Heart right ventricle (tissue), 16 donors: ENCODE data around the gene LPCAT1. TPM values are rescaled to one million over a fixed set of nuclear protein-coding genes. Genes with fewer than 3 reads are reported as not detected.
"Not testable (repeated sequence)": the region's sequence is repeated elsewhere in the genome, so short reads cannot be mapped to it uniquely, and the experiment has no call there.

Experiments
- ATAC-seq, 8 donors: fragments of 200-7000 bp; cut with Tn5 transposase; one replicate each; pipeline ENCODE4 v1.9.1; 2020; ENCODE audit warnings: mild to moderate bottlenecking in 8 of 8, moderate library complexity in 8 of 8, moderate number of reproducible peaks in 1 of 8
- DNase-seq, 2 donors: peaks; one replicate each; pipeline ENCODE4 v3.0.0-alpha.2; 2020
- H3K27ac ChIP-seq, 10 donors: fragments of 200-600 bp; sonication (generic) in 2 of 10; one replicate each; pipeline versions ENCODE4 v1.5.0 to v1.8.0; 2020 to 2022; ENCODE audit warnings: mild to moderate bottlenecking in 3 of 10
- H3K27me3 ChIP-seq, 7 donors: fragments of 200-600 bp; one replicate each; pipeline ENCODE4 v1.8.0; 2021 to 2022; ENCODE audit warnings: mild to moderate bottlenecking in 2 of 7
- H3K36me3 ChIP-seq, 9 donors: fragments of 200-600 bp; sonication (generic) in 1 of 9; one replicate each; pipeline versions ENCODE4 v1.5.0 to v1.8.0; 2020 to 2022; ENCODE audit warnings: mild to moderate bottlenecking in 2 of 9
- H3K4me1 ChIP-seq, 9 donors: fragments of 200-600 bp; sonication (generic) in 1 of 9; one replicate each; pipeline versions ENCODE4 v1.5.0 to v1.8.0; 2020 to 2022; ENCODE audit warnings: mild to moderate bottlenecking in 4 of 9
- H3K4me3 ChIP-seq, 10 donors: fragments of 200-600 bp; sonication (generic) in 2 of 10; one replicate each; pipeline versions ENCODE4 v1.5.0 to v1.8.0; 2020 to 2022; ENCODE audit warnings: mild to moderate bottlenecking in 7 of 10, moderate library complexity in 2 of 10
- H3K9me3 ChIP-seq, 11 donors: fragments of 200-600 bp in 10 of 11; sonication (generic) in 2 of 11; one replicate each; pipeline versions ENCODE4 v1.5.0 to v1.8.0; 2013 to 2022; ENCODE audit warnings: mild to moderate bottlenecking in 2 of 11, control low read depth in 1 of 11, moderate library complexity in 1 of 11
- CTCF ChIP-seq, 9 donors: fragments of 200-600 bp; sonication (generic) in 2 of 9; IDR thresholded peaks; one replicate each; pipeline versions ENCODE4 v1.5.0 to v1.8.0; 2021 to 2022; ENCODE audit warnings: antibody characterized with exemption in 9 of 9, mild to moderate bottlenecking in 5 of 9, moderate library complexity in 1 of 9
- WGBS, 2 donors: extraction: QIAGEN DNeasy Blood & Tissue Kit; methylation state at CpG; one replicate each; pipeline ENCODE4 v1.1.7; 2013; ENCODE audit warnings: inconsistent platforms in 1 of 2; 5-methylcytosine and 5-hydroxymethylcytosine counted together
- intact Hi-C, 10 donors: fragments of 100-400 bp; cut with DNase I; formaldehyde crosslinking; loops; one replicate each; pipeline versions ENCODE4 v1.11.1 to v1.14.2; 2022
- long read RNA-seq, 3 donors: library from polyadenylated mRNA; unstranded; transcript quantifications; one replicate each; pipeline ENCODE4 v2.0.0, GENCODE V29; 2020 to 2021
- polyA plus RNA-seq, 2 donors: library from polyadenylated mRNA; stranded (reverse); fragments of 200-250 nt; gene quantifications; one replicate each; pipeline ENCODE4 v1.2.3, GENCODE V29; 2013
- total RNA-seq, 10 donors: library from RNA; stranded (reverse); fragmentation: NEBNext Ultra II Directional in 3 of 10; extraction: Animal tissue kit (Norgen Biotek cat#: 25700) in 3 of 10; gene quantifications; one replicate each; pipeline versions ENCODE4 v1.2.1 to v1.2.4, GENCODE V29; 2021 to 2023
- donor health status: Arrhythmogenic right ventricular cardiomyopathy.
- donor health status: ischemic (EF 13 %, LVEDD 7.1; RV severe dilation, severe dysfunction).
- donor health status: healthy with polysubstance abuse.
- donor health status: DM: no; HTN: yes; CAD: no.
- donor health status: DM: no; HTN: no; CAD: no.
- donor health status: ischemic (EF 25% LVEDD 6.9; RV normal size, moderate dysfunction).
- donor health status: ischemic (EF 25% LVEDD 5.7; RV mildly dilated, moderate dysfunction).
- donor health status: healthy.
- donor health status: DM: yes; HTN: yes; CAD: no.
- donor health status: Ischemic cardiomyopathy.
- donor health status: ischemic (EF 35%, LVEDD 5.7; RV mildly dilated, moderate dysfunction).
- donor health status: nonischemic (EF 11% LVEDD 7.7; RV severe dilation, severe dysfunction).
- donor health status: DM: yes; HTN: yes; CAD: no.
- donor health status: PGD.
- donor health status: ischemic (EF 29% LVEDD 5.4; RV normal size, mild dysfunction).
- donor health status: nonischemic (EF 23%, LVEDD 6.1; RV moderate dilation, normal function).

The LPCAT1 gene
- total RNA-seq (10 to 100 TPM in 3 of 10 donors, 1 to 10 TPM in 7; 5.6 to 25.5 (median 8.9) TPM), polyA plus RNA-seq (10 to 100 TPM; 14.8 to 23.8 TPM)
- long read RNA-seq, donor 1, transcript LPCAT1-201 (14 exons, 3,966 nt) = major isoform, 27 of 40 reads
- long read RNA-seq, donor 1, partial matches to known transcripts = 5 of 40 reads
- long read RNA-seq, donor 1, other reads (novel, unspliced or antisense) = 8 of 40 reads
- long read RNA-seq, donor 2, transcript LPCAT1-201 (14 exons, 3,966 nt) = major isoform, 21 of 27 reads
- long read RNA-seq, donor 2, partial matches to known transcripts = 6 of 27 reads
- long read RNA-seq, donor 2, other reads (novel, unspliced or antisense) = 0 of 27 reads
- long read RNA-seq, donor 3, partial matches to known transcripts = 18 of 19 reads
- long read RNA-seq, donor 3, other reads (novel, unspliced or antisense) = 1 of 19 reads

GRCh38 chr5:1523793-1524480 is at the start of gene LPCAT1:
LPCAT1 (minus strand) TSS chr5:1523960; CDS start chr5:1523844, 116 bp downstream.
- peaks cover 4 to 29% (median 18%) of the 10 kb centered on the region in 9 donors for H3K4me1 ChIP-seq
- peak; percentile 80 to 88 for DNase-seq
- intact Hi-C loops = no loop called here
- H3K27me3 ChIP-seq = no peaks in the 10 kb centered on the region
- peak; percentile 91 to 95 (median 94) for ATAC-seq
- H3K36me3 ChIP-seq = peaks cover 0 to 29% (median 0%) of the 10 kb centered on the region in 9 donors
- H3K4me3 ChIP-seq = peak within 1 kb of the TSS; percentile 47 to 88 (median 74)
- 2 to 3% methylated on average over 59 to 84 of the region's 85 CpGs for WGBS, 2 donors
- no peaks in the 10 kb centered on the region for H3K9me3 ChIP-seq
- peak in 6 of 9 donors; percentile 12 to 45 (median 34) for TF ChIP-seq CTCF (IDR thresholded peaks at IDR 0.05)
- peak within 1 kb of the TSS; percentile 47 to 98 (median 92) for H3K27ac ChIP-seq

- intact Hi-C loops, DNase-seq, H3K27me3 ChIP-seq, ATAC-seq, H3K27ac ChIP-seq, H3K9me3 ChIP-seq, H3K4me3 ChIP-seq: not testable (repeated sequence)
- Histone ChIP-seq H3K36me3 (peaks cover 0 to 23% (median 0%) of the 10 kb centered on the region in 9 donors), H3K4me1 (peaks cover 3 to 23% (median 15%) of the 10 kb centered on the region in 9 donors)
- 73 to 77% methylated on average over 7 of the region's 7 CpGs for whole genome bisulfite sequencing, 2 donors
Measured at GRCh38 chr5:1571875-1572274, 48.1 kb upstream of the LPCAT1 start.

- H3K4me1 ChIP-seq = peaks cover 3 to 23% (median 16%) of the 10 kb centered on the region in 9 donors
- no peaks in the 10 kb centered on the region for H3K27me3 ChIP-seq
- no peak for TF ChIP-seq CTCF (IDR thresholded peaks at IDR 0.05)
- DNase-seq = no peak
- H3K4me3 ChIP-seq = no peak overlapping the region
- no peak for ATAC-seq
- peaks cover 0 to 23% (median 0%) of the 10 kb centered on the region in 9 donors for H3K36me3 ChIP-seq
- no peak overlapping the region for H3K27ac ChIP-seq
- 96 to 97% methylated on average over 10 of the region's 10 CpGs for WGBS, 2 donors
- intact Hi-C loops = no loop called here
- no peaks in the 10 kb centered on the region for H3K9me3 ChIP-seq
Measured at GRCh38 chr5:1570975-1571374, 47.2 kb upstream of the LPCAT1 start.

- H3K9me3 ChIP-seq = no peaks in the 10 kb centered on the region
- H3K27ac ChIP-seq = peak overlapping the region in 9 of 10 donors; percentile 45 to 78 (median 71)
- no peak overlapping the region for H3K4me3 ChIP-seq
- H3K4me1 ChIP-seq = peaks cover 3 to 38% (median 16%) of the 10 kb centered on the region in 9 donors
- intact Hi-C loops = no loop called here
- TF ChIP-seq CTCF (IDR thresholded peaks at IDR 0.05) = no peak
- DNase-seq (peak in 1 of 2 donors; percentile 20), ATAC-seq (peak; percentile 58 to 89 (median 76))
- H3K36me3 ChIP-seq = peaks cover 0 to 11% (median 0%) of the 10 kb centered on the region in 9 donors
- H3K27me3 ChIP-seq = no peaks in the 10 kb centered on the region
- 34 to 35% methylated on average over 12 of the region's 12 CpGs for WGBS, 2 donors
Measured at GRCh38 chr5:1568201-1568979, 44.6 kb upstream of the LPCAT1 start.

- 92 to 93% methylated on average over 16 of the region's 16 CpGs for WGBS, 2 donors
- ATAC-seq, H3K9me3 ChIP-seq, H3K36me3 ChIP-seq, intact Hi-C loops, H3K27me3 ChIP-seq, H3K4me3 ChIP-seq, DNase-seq: not testable (repeated sequence)
- peak overlapping the region in 9 of 10 donors; percentile 45 to 78 (median 71) for H3K27ac ChIP-seq
- peaks cover 3 to 44% (median 16%) of the 10 kb centered on the region in 9 donors for H3K4me1 ChIP-seq
Measured at GRCh38 chr5:1567527-1568200, 43.9 kb upstream of the LPCAT1 start.
